GM21619 (cell line): ENCODE results near the gene PPP1R14C.

Experiments
- ATAC-seq: cut with Tn5 transposase; IDR thresholded peaks from one replicate; pipeline ENCODE4 v1.9.1; 2021; ENCODE audit not compliant: unreplicated experiment

Gene PPP1R14C

DNA sequence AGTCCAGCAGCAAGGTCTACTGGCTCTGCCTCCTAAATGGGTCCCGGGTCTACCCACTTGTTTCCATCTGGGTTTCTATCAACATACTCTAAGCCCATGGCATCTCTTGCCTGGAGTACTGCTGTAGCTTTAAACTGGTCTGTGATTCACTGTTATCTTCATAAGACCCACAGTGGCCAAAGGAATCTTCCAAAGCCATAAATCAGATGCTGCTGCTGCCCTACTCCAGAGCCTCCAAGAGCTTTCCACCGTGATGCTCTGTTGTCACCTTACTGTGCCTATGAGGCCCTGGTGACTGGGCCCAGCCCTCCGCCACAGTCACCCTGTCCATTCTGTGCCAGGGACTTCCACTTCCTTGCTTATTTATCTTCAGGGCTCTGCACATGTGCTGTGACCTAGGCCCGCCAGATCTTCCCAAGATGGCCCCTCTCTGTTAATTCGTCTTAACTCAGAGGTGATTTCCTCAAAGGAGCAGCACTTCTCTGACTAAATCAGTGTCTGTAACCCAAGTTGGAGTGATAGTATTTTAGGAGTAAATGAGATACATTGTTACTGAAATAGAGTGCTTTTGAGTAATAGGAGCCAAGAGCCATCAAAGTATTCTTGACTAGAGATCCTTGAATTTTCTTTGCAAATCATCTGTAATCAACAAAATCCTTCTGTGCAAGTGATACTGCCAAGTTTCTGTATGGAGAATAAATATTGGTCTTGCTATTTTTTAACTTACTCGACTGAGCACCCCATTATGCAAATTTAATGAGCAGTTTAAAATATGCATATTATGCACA, 102.5 kb downstream of the PPP1R14C start:
- ATAC-seq: no peak

DNA sequence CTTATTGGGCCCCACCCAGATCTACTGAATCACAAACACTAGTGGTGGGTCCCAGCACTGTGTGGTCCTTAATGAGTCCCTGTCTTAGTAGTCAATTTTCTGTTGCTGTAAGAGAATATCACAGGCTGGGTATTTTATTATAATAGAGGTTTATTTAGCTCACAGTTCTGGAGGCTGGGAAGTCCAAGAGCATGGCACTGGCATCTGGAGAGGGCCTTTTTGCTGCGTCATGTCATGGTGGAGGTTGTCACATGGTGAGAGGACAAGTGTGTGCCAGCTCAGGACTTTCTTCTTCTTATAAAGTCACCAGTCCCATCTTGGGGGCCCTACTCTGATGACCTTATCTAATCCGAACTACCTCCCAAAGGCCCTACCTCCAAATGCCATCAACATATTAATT, 105.0 kb downstream of the PPP1R14C start:
- no peak for ATAC-seq

DNA sequence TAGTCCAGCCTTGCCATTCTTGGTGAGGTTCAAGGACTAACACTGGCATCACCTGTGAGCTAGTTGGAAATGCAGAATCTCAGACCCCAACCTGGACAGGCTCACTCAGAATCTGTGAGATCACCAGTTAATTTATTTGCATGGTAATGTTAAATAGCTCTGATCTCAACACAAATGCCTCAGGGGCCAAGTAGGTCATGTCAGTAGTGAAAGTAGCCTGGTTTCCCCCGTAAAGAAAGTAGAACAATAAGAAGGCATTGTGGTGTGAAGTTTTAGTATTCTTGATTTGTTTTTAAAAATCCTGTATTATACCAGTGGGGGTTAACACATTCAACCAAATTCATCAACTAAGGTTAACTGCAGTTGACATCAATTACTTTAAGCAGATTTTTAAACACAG, 105.5 kb downstream of the PPP1R14C start:
- ATAC-seq: no peak

DNA sequence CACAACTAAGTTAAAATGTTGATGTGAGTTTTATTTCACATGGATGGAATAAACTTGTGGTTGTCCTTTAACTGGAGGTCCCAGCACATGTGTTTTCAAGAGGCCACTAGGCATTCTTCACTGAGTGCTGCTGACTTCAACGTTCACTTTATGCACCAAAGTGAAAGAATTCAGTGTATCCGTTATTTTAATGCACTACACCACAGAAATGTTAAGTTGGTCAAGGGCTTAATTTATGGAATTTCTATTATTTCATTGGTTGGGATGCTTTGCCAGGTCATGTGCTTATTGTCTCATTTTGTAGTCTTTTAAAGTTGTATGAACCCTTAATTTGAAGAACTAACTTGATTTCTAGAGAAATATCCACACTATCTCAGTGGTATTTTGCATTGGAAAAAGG, 106.4 kb downstream of the PPP1R14C start:
- ATAC-seq: no peak

DNA sequence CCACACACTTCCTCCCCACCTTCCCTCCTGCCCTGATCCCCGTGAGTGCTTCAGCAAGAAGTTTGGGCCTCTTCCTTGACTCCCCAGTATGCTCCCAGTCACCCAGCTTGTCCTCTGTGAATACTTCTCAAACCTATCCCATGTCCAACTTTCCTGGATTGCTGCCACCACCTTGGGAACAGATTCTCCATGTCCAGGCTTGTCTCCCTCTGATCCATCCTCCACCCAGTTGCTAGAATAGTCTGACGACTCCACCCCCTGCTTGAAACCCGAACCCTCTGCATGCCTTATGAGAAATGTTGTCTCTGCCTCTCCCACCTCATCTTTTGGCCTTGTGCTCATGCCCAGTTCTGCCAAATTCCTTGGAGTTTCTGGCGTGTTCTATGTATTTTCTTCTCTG, 108.0 kb downstream of the PPP1R14C start:
- ATAC-seq: no peak

DNA sequence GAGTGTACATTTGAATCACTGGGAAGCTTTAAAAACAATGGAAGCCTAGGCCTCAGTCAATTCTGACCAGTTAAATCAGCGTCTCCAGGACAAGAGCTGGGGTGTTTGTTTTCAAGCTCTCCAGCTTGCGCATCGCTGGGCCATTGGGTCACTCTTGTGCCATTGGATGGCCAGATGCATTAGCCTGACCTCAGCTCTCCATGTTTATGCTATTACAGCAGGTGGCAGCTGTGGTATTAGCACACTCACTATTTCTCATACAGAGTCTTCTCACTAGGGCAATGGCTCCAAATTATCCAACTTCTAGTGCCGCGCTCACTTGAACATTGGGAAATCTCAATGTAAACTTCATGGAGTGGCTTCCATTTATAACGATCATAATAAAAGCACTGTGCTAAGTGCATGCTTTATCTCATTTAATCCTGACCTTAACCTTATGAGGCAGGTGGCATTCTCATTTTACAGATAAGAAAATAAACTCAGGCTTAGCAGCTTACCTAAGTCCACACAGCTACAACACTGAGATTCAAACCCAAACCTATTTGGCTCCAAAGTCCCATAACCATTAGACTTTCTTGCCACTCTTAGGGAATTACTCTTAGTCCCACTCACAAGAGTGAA, 108.8 kb downstream of the PPP1R14C start:
- ATAC-seq: no peak

DNA sequence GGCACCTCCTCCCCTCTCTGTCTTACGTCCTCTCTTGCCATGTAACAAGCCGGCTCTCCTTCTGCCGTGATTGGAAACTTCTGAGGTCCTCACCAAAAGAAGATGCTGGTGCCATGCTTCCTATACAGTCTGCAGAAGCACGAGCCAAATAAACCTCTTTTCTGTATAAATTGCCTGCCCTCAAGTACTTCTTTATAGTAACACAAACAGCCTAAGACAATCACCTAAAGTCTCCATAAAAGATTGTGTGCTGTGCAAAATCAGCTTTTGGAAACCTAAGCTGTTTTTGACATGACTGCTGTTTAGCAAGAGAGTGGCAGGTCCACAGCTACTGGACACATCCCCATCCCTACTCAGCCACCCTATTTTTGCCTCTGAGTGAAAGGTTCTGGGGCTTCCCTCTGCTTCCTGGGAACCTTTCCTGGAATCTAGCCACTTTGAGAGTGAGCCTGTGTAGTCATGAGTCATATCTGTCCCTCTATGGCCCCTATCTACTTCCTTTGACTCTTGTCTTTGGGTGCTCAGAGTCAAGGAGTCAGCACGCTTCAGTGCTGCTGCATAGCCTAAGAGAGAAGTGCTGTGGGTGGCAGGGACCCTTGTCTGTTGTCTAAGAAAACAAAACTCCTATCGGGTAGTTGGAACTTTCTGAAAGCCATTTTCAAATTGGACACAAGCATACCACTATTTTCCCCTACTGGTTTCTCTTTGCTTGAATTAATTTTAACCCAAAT, 110.0 kb downstream of the PPP1R14C start:
- ATAC-seq: no peak

DNA sequence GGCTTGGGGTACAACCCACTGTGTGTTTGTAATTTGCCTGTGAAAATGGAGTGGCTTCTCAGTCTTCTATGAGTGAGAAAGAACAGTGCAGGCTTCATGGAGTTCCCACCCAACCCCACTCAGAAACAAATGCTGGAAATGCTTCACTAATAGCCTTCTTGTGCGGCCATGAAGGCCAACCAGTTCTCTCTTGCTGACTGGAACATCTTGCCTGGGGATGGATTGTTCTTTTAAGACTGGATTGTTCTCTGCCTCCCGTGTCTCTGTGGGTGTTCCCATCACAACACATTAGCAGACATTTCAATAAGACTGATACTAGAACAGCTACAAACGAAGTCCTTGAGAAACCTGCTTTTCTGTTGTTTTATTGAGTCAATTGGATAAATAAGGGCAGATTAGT, 110.6 kb downstream of the PPP1R14C start:
- ATAC-seq: no peak

DNA sequence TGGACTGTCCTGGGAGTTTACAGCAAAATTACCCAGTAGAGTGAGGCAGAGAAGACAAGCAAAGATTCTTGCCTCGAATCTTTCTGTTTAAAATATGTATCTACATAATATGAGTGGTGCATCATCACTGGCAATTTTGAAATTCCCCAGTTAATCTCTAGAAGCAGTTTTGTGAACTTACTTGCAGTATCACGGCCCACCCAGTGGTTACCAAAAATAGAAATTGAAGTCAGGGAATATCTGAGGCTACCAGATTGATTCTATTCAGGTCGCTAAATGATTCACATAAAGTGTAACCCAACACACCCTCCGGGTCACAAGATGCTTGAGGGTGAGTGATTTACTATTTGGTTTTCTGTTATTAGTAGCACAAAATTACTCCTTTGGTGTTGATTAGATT, 111.9 kb downstream of the PPP1R14C start:
- ATAC-seq: no peak

DNA sequence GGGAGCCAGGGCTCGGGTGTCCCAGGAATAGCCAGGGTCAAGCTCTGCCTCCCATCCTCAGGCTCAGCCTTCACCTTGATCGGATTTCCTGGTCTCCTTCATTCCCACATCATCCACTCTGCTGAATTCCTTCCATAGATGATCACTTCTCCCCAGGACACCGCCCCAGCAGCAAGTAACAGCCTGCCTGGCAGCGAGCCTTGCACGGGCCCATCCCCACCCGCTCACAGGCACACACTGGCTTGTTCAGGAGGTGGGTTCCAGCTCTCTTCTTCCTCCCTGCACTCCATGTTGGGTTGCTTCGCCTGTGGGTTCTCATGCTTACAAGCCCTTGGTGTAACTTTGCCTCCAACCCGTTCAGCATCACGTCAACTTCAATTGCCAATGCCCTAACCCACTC, 113.0 kb downstream of the PPP1R14C start:
- no peak for ATAC-seq

DNA sequence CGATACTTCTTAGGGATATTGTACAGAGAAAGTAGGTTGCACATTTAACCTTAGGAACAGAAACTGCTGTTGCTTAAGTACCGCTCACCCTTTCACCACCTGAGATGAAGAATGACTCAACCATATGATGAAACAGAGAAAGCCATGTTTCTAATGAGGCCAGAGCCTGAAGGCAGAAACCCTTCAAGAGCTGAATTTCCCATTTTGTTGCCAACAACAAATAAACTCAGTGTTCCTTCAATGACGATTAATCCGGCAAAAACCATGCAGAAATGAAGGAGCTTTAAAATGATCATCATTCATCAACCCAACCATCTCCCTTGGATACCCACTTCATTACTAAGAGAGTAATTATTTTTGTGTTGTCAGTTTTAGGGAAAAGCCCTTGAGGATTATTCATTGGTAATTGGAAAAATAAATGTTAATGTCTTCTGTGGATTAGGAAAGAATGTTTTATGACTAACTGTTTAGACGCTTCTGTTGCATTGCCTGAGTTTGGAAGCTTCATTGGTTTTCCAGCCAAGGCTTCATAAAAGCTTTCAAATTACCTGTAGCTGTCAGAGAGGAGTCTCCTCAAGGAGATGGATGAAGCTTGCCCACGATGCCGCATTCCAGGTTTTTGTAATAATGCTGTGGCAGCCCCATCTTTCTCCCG, 113.9 kb downstream of the PPP1R14C start:
- ATAC-seq: no peak

DNA sequence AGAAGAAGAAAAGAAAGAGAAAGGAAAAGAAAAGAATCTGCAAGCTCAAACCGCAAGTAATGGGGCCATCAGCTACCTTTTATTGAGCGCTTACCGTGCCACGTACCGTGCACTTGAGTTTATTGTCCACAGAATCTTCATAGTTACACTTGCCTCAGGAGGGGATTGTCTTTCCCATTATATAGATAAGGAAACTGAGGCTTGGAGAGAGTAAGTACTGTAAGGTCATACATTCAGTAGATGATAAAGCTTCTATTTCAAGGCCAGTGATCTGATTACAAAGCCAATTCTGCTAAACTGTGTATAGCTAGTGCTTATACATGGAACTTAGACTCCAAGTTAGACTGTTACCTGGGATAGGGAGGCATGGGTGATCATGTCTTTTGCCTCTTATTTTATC, 115.5 kb downstream of the PPP1R14C start:
- no peak for ATAC-seq

DNA sequence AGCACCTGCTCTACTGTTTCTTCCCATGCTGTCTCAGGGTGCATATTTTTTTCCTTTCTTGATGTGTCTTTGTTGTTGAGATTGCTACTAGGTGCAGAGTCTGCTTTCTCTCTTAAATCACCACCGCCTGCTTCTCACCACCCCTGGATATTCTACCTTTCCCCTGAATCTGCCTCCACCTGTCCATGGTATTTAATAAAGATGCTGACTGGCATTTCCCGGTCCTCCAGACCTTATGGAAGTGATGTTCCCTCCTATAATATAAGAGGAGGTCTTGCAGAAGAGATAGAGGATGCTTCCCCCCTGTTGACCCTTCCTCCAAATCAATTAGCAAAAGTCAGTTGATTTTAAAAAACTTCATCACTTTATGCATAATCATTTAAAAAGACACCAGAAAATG, 118.1 kb downstream of the PPP1R14C start:
- ATAC-seq: no peak

DNA sequence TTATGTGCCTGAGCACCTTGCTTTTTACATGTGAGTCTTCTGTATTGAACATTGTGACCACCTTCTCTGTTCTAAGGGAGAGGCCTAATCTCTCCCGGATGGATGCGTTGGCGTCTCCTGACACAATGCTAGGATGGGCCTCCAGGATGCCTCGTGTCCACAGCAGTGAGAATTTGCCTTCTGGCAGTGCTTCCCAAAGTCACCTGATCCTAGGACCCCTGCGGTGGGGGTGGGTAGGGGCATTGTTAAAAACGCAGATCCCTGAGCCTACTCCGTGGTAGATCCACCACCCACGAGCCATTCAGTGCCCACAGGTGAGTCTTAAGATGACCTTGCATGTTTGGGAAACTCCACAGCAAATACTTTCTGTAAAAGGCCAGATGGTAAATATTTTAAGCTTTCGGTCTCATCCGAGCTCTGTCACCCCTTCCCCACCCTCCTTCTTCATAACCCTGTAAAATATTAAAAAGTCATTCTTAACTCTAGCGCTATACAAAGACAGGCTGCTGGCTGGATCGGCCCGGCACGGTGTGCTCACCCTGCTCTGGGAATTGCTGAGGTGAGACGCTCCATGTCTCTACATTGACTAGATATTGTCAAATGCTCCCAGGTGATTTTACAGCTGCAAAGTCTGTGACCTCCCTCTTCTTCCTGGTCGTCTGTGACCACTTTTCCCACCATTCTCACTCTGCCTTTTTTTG, 119.3 kb downstream of the PPP1R14C start:
- ATAC-seq: no peak

DNA sequence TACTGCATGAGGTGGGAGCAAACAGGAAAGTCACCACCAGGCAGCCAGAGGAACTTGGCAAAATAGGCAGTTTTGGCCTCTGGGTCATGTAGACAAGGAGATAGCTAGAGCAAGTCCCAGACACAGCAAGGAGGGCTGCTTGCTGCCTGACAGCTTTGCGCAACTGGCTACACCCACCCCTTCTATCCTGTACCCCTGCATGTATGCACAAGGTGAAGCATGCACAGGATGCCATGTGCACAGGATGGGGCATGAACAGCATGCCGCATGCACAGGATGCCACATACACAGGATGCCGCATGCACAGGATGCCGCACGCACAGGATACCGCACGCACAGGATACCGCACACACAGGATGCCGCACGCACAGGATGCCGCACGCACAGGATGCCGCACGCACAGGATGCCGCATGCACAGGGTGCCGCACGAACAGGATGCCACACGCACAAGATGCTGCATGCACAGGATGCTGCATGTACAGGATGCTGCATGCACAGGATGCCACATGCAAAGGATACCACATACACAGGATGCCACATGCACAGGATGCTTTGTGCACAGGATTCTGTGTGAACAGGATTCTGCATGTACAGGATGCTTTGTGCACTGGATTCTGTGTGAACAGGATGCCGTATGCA, 121.0 kb downstream of the PPP1R14C start:
- no peak for ATAC-seq

DNA sequence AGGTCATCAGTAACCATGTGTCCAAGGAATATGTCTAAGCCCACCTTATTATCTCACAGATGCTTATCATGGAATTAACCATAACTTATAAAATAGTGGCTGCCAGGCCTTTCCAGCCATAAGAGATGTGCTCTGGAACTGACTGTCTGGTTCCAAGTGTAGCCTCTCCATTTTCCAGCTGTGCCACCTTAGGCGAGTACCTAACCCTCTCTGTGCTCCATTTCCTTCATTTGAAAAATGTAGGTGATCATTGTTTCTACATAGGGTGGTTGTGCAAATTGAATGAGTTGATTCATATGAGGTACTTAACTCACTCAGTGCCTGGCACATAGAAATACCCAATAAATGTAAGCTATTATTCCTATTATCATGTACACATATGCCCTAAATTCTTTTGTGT, 123.5 kb downstream of the PPP1R14C start:
- ATAC-seq: no peak

DNA sequence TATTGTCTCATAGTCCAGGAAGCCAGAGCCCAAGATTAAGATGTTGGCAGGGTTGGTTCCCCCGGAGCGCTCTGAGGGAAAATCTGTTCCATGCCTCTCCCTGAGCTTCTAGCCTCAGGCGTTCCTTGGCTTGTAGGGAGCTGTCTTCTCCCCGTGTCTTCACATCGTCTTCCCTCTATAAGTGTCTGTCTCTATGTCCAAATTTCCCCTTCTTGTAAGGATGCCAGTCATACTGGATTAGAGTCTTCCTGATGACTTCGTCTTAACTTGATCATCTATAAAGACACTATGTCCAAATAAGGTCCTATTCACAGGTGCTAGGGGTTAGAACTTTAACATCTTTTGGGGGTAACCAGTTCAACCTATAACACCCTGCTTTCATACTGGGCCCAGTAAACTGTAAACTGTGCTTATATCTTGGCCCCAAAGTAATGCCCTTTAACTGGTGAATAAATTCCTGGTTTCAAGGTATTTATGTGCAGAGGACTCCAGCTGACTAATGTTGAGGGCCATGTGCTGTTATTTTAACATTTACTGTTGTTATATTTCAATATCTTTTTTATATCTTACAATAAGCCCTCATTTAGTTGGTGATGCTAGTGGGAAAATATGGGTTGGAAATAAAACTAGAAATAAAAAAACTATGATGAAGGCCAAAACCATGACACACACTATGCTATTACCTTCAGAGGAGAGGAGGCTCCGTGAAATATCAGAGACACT, 124.3 kb downstream of the PPP1R14C start:
- no peak for ATAC-seq

DNA sequence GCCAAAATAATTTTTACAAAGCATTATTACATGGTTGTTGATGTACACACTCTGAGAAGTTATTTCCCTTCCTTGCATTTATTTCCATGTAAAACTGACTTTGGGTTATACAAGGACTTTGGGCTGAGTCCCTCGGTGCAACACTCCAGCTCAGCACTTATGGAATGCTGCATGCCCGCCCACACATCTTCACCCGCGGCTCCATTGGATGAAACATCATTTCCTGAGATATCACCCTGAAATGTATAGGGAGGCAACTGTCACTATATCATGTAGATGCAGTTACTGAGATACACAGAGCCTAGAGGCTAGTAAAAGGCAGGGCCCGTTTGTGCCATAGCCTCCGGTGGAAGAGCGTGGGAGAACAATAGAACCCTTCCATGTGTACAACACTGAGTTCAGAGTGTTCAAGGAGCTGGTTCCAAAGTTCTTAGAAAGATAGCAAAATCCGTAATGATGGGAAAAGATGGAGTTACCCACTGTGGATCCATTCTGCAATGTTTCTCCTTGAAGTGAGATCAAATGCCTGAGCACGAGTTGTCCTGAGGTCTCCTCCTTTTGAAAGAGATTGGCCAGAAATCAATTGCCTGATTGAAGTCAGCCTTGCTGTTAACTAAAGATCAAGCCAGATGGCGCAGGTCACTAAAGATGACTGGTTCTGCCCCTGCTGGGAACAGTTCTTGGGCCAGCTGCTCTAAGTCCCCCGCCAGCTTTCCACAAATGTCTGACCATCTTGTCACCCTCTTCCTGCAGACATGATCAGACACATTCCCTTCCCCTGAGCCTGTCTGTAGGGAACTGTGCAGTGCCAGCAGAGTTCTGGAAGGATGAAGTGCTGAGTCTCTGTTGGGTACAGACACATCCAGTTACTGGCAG, 125.1 kb downstream of the PPP1R14C start:
- ATAC-seq: no peak
